NCI-H1436 (cell line): ENCODE measurements around the gene IGF2BP1.
"Not testable (repeated sequence)": the region's sequence is repeated elsewhere in the genome, so short reads cannot be mapped to it uniquely, and the experiment has no call there.

Source experiments
- DNase-seq: peaks from one replicate; lab custom pipeline; 2025; lab: John Stamatoyannopoulos, UW

The IGF2BP1 gene

GRCh38 chr17:49100601-49101000, 103.4 kb downstream of the IGF2BP1 start:
- DNase-seq = no peak

- DNase-seq = no peak
Measured at GRCh38 chr17:49101054-49101534, 103.9 kb downstream of the IGF2BP1 start.

GRCh38 chr17:49103360-49103759, 106.2 kb downstream of the IGF2BP1 start:
- DNase-seq = not testable (repeated sequence)

DNA sequence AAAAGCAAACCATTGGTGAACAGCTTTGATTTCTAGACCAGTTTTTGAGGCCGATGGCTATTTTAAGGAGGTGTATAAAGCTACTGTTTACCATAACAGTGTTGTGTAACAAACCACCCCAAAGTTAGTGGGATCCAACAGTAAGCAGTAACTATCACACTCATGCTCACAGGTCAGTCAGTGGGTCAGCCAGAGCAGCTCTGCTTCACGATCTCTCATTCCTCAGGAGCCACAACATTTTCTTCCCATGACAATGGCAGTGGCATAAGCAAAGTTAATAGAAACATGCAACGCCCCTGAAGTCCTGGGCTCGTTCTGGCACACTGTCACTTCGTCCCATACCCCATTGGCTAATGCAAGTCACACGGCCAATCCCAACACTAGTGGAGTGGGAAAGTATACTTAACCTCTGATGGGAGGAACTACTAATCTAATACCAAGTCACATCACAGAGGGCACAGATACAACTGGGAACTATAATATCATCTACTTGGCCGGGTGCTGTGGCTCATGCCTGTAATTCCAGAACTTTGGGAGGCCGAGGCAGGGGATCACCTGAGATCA, 107.4 kb downstream of the IGF2BP1 start:
- no peak for DNase-seq
